ENCODE data around the gene KRT7. TPM values are rescaled to one million over a fixed set of nuclear protein-coding genes. Genes with fewer than 3 reads are reported as not detected.
"Not testable (repeated sequence)": the region's sequence is repeated elsewhere in the genome, so short reads cannot be mapped to it uniquely, and the experiment has no call there.

The KRT7 gene
- polyA plus RNA-seq, 1 experiment = 4.6 TPM

DNA sequence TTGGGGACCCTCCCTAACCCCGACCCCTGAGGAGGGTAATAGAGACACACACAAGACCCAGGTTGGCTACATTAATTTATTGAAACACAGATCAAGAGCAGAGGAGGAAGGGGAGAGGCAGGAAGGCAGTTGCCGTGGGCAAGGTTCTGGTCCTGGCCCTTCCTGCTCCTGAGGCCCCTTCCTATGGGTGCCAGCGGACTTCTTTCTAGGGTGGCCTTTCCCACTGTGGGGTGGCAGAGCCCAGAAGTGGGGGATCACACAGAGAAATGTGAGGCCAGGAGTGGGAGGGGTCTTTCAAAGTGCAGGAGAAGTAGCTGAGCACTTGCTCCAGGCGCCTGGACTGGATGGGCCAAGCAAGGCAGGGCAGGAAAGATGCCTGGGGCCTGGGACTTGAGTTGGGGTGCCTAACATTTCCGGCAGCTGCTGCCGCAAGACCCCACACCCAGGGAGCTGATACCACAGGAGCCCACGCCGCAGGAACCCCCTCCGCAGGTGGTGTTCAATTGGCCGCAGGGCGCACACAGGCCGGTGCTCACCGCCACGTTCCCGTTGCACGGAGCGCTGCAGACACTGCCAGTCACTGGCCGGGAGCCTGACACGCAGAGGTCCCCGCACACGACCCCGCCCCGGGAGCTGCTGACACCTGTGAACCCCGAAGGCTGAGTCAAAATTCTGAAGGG is 52.9 kb downstream of the KRT7 start:
- TF ChIP-seq, protein P1, sequence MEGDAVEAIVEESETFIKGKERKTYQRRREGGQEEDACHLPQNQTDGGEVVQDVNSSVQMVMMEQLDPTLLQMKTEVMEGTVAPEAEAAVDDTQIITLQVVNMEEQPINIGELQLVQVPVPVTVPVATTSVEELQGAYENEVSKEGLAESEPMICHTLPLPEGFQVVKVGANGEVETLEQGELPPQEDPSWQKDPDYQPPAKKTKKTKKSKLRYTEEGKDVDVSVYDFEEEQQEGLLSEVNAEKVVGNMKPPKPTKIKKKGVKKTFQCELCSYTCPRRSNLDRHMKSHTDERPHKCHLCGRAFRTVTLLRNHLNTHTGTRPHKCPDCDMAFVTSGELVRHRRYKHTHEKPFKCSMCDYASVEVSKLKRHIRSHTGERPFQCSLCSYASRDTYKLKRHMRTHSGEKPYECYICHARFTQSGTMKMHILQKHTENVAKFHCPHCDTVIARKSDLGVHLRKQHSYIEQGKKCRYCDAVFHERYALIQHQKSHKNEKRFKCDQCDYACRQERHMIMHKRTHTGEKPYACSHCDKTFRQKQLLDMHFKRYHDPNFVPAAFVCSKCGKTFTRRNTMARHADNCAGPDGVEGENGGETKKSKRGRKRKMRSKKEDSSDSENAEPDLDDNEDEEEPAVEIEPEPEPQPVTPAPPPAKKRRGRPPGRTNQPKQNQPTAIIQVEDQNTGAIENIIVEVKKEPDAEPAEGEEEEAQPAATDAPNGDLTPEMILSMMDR (IDR thresholded peaks at IDR 0.05; ENCODE audit: low read depth, low read length) = no peak
- ChIA-PET CTCF (interaction anchor here (1.4 to 1.6 kb wide), 3 partner anchors 8 to 129 kb away, joined by 4 to 5 read pairs (median 4); no protein-coding TSS in a partner anchor), POLR2A (no interaction called here)
- Histone ChIP-seq H3K9me3 (ENCODE audit: control insufficient read depth, insufficient read depth, low read length) (no peaks in the 10 kb centered on the region; the same call in 1 of the 2 replicates), H3K27me3 (ENCODE audit: control insufficient read depth, insufficient read depth, low read length) (no peaks in the 10 kb centered on the region), H3K4me3 (ENCODE audit: low read depth, low read length) (no peak overlapping the region), H3K27ac (ENCODE audit: low read depth, low read length) (no peak overlapping the region)
- no peak for DNase-seq (ENCODE audit: low read depth, low spot score)

DNA sequence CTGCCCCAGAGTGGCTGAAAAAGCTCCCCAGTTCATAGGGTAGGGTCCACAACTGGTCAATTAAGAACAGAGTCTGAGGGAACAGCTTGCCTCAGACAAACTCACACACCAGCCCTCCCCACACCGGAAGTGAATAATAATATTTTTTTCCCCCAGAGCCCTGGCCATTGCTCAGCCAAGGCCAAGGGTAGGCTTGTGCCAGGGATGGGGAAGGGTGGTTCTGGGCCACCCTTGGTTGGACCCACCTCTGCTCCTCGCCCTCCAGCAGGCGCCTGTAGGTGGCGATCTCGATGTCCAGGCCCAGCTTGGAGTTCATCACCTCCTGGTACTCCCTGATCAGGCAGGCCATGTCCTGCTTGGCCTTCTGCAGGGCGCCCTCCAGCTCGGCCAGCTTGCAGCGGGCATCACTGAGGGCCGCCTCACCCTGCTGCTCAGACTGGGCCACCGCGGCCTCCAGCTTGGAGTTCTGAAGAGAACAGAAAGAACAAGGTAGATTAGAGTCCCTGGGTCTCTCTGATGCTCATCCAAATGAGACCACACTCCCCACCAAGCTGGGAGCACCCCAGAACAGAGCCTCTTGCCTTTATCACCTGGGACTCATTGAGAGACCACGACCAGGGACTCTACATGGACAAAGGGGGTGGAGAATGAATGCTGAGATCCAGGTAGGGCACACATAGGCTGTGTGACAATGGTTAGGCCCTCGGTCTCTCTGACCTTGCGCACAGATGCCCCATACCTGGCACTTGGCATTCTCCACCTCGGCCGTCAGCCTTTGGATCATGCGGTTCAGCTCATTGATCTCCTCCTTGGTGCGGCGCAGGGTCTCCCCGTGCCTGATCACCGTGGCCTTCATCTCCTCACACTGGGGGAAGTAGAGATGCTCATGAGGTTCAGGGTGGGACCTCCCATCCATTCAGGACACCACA is 54.1 kb downstream of the KRT7 start:
- H3K27me3 ChIP-seq (ENCODE audit: control insufficient read depth, insufficient read depth, low read length); H3K9me3 ChIP-seq (ENCODE audit: control insufficient read depth, insufficient read depth, low read length); DNase-seq (ENCODE audit: low read depth, low spot score); H3K4me3 ChIP-seq (ENCODE audit: low read depth, low read length); H3K27ac ChIP-seq (ENCODE audit: low read depth, low read length); POLR2A ChIA-PET: not testable (repeated sequence)
- CTCF ChIA-PET = interaction anchor here (1.4 to 1.6 kb wide), 3 partner anchors 9 to 130 kb away, joined by 4 to 5 read pairs (median 4); no protein-coding TSS in a partner anchor

DNA sequence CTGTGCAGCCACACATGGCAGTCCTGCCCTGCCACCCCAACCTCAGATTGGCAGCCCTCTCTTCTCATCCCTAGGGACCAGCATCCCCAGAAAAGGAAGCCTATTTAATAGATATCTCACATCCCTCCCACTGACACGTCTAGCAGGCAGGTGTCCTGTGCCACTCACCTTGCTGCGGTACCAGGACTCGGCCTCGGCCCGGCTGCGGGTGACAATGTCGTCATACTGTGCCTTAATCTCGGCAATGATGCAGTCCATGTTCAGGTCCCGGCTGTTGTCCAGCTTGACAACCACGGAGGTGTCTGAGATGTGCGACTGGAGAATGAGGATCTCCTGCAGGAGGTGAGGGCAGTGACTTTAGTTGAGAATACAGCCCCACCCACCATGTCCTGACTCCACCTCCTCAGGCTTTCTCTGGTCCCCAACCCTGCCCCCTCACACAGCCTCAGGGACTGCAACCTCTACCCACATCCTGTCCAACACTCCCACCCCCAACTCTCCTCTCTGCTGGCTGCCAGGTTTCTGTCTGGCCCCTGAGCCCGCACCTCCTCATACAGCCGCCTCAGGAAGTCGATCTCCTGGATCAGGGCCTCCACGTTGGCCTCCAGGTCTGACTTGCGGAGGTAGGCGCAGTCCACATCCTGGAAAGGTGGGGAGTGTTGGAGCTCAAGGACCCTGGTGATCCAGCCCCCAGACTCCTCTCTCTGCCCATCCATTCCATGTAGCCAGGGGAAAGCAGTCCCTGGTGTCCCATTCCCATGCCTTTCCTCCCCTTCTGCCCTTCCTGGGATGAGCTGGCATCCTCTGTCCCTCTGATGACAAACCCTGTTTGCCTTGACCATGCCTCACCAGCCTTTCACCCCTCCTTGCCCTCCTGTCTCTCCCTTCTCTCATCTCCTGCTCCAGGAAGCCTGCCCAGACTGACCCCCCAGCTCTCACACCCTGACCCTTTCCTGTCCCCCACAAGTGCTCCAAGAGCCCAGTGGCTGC is 55.1 kb downstream of the KRT7 start:
- CTCF ChIA-PET = interaction anchor here (0.6 to 1.4 kb wide), 2 partner anchors 9 to 131 kb away, joined by 3 to 5 read pairs; no protein-coding TSS in a partner anchor
- POLR2A ChIA-PET; DNase-seq (ENCODE audit: low read depth, low spot score): not testable (repeated sequence)

DNA sequence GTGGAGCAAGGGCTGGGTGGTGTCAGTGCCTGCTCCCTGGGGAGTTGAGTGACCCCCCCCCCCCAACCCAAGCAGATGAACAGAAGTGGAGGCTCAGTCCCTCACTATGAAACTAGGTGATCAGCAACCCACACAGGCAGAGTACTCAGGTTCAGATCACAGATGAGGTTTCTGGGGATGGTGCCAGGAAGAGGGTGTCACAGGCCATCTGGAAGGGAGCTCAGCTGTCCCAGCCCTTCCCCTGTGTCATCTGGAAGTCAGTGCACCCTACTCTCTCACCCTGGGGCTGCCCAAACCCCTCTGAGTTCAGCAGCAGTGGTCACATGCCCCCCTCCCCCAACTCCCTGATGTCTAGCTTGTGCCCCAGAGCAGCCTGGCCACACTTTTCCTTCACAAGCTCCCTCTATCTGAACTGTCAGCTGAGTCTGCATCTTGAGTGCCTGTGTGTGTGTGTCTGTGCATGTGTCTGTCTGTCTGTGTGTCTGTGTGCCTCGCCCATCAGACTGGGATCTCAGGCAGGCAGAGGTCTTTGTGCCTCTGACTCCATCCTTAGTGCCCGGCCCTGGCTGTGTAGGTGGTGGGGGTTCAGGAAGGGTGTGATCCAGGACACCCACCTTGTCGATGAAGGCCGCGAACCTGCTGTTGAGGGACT is 57.6 kb downstream of the KRT7 start:
- POLR2A ChIA-PET; H3K9me3 ChIP-seq (ENCODE audit: control insufficient read depth, insufficient read depth, low read length); CTCF ChIA-PET; H3K4me3 ChIP-seq (ENCODE audit: low read depth, low read length); H3K27ac ChIP-seq (ENCODE audit: low read depth, low read length); DNase-seq (ENCODE audit: low read depth, low spot score): not testable (repeated sequence)
- H3K27me3 ChIP-seq (ENCODE audit: control insufficient read depth, insufficient read depth, low read length) = peaks cover 25% of the 10 kb centered on the region

More for the DNA sequence above, 55.1 kb downstream of the KRT7 start:
- H3K9me3 ChIP-seq (ENCODE audit: control insufficient read depth, insufficient read depth, low read length); H3K27ac ChIP-seq (ENCODE audit: low read depth, low read length); H3K4me3 ChIP-seq (ENCODE audit: low read depth, low read length): not testable (repeated sequence)
- peaks cover 12% of the 10 kb centered on the region for H3K27me3 ChIP-seq (ENCODE audit: control insufficient read depth, insufficient read depth, low read length)

DNA sequence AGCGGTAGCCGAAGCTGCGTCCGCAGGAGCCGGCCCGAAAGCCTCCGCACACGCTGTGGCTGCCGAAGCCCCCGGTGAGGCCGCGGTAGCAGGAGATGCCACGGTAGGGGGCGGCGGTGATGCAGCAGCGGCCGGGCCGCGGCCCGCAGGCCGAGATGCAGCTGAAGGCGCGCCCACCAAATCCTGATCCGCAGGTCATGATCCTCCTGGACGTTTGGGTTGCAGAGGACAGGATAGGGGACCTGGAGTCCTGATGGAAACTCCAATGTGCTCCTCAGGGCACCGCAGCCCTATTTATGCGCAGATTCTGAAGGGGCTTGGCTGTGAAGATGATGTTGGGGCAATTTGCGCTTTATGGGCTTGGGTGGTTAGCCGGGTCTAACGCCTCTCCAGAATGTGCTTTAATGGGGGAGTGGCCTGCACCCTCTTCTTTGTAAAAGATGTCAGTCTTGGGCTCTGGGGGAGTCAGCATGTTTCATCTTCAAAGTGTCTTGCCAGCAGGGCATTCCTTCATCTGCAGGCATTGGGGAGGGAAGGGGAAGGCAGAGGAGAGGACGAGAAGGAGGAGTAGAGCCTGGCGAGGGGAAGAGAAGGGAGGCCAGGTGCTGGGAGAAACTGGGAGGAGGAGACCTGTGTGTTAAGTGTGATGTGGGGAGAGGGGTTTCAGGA is 58.4 kb downstream of the KRT7 start, which contains the start of gene KRT81:
Gene KRT81 (minus strand): TSS at position 268 of the 669 bp plus-strand sequence. CDS start 69 bp downstream, at position 199.
- peaks cover 25% of the 10 kb centered on the region for H3K27me3 ChIP-seq (ENCODE audit: control insufficient read depth, insufficient read depth, low read length)
- ChIA-PET POLR2A (no interaction called here), CTCF (interaction anchor here (1.4 to 1.6 kb wide), 2 partner anchors 12 to 36 kb away, joined by 5 to 8 read pairs; no protein-coding TSS in a partner anchor)
- no peaks in the 10 kb centered on the region for H3K9me3 ChIP-seq (ENCODE audit: control insufficient read depth, insufficient read depth, low read length)
- TF ChIP-seq, protein P1 (IDR thresholded peaks at IDR 0.05; ENCODE audit: low read depth, low read length) = no peak
- no peak within 1 kb of the TSS for H3K27ac ChIP-seq (ENCODE audit: low read depth, low read length)
- no peak within 1 kb of the TSS for H3K4me3 ChIP-seq (ENCODE audit: low read depth, low read length)
- no peak for DNase-seq (ENCODE audit: low read depth, low spot score)
